Spinal cord (tissue), 10 donors: Measurements from ENCODE around the gene ACOXL. TPM values are rescaled to one million over a fixed set of nuclear protein-coding genes. Genes with fewer than 3 reads are reported as not detected.
A peak's percentile ranks its signal among the peaks of the same experiment; 100 is the strongest.

Experiments
- DNase-seq, 6 donors: peaks; one replicate each; pipeline versions ENCODE4 v3.0.0 to v3.0.0-alpha.2; 2013 to 2015; ENCODE audit warnings: low spot score in 6 of 6, low read depth in 4 of 6
- H3K27ac ChIP-seq: one replicate; pipeline ENCODE4 v1.5.1; 2013; ENCODE audit warnings: low read depth, low read length, control low read depth
- H3K27me3 ChIP-seq: one replicate; pipeline ENCODE4 v1.6.1; 2013; ENCODE audit warnings: low read length; ENCODE audit not compliant: control insufficient read depth, insufficient read depth
- H3K36me3 ChIP-seq: one replicate; pipeline ENCODE4 v1.6.1; 2013; ENCODE audit warnings: low read length; ENCODE audit not compliant: control insufficient read depth, insufficient read depth
- H3K4me1 ChIP-seq: one replicate; pipeline ENCODE4 v1.6.1; 2013; ENCODE audit warnings: low read length; ENCODE audit not compliant: control insufficient read depth, insufficient read depth
- H3K4me3 ChIP-seq: one replicate; pipeline ENCODE4 v1.5.1; 2013; ENCODE audit warnings: low read depth, low read length, control low read depth
- H3K9me3 ChIP-seq: one replicate; pipeline ENCODE4 v1.6.1; 2013; ENCODE audit warnings: low read length; ENCODE audit not compliant: control insufficient read depth, insufficient read depth
- WGBS: methylation state at CpG from one replicate; pipeline ENCODE4 v1.1.5; 2013; ENCODE audit warnings: missing lambda C conversion rate; ENCODE audit not compliant: insufficient coverage; 5-methylcytosine and 5-hydroxymethylcytosine counted together
- polyA plus RNA-seq, 2 donors: library from polyadenylated mRNA; unstranded; fragments of 120-200 nt; gene quantifications; one replicate each; pipeline ENCODE4 v1.2.1, GENCODE V29; 2013; ENCODE audit not compliant: insufficient read length in 2 of 2
- total RNA-seq, 2 donors: library from RNA; depleted of rRNA in 1 of 2; stranded (reverse); fragments of 120-200 nt in 1 of 2; fragments of >200 nt in 1 of 2; gene quantifications; one replicate each; pipeline versions ENCODE4 v1.2.3 to v1.2.4, GENCODE V29; 2013 to 2014
- donor health status: healthy.

ACOXL gene
- total and polyA plus RNA-seq, 4 donors, result 0.06 to 0.45 (median 0.26) TPM

DNA sequence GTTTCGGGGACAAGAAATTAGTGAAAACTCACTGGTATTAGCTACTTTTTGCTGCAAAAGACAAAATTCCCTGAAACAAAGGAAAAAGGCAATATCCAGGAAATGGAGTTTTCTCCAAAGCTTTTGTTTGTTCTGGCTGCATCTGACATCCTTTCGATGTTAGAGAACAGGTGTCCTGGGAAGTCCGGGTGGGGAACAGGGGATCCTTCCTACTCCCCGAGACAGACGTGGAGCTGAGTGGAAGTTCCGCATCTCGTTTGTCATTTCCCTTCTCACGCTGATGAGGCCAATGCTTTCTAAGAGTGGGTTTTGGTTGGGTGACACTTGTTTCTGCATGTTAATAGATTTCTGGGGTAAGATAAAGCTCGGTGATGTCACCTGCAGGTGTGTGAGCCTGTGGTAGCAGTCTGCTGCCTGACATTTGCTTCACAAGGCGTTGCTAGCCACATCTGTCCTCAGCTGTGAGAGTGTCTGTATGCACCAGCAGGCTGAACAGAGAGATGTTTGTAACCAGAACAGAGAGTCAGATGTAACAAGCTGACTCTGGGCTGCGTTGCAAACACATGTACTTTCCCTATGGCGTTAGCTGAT, 125.9 kb downstream of the ACOXL start:
- H3K27me3 ChIP-seq, result no peaks in the 10 kb centered on the region
- WGBS, result 51% methylated on average over 6 of the region's 12 CpGs
- DNase-seq, result peak in 3 of 6 donors; percentile 31 to 83 (median 70)
- no peaks in the 10 kb centered on the region for H3K9me3 ChIP-seq
- no peaks in the 10 kb centered on the region for H3K36me3 ChIP-seq
- H3K4me3 ChIP-seq, result no peak overlapping the region
- H3K27ac ChIP-seq, result peak overlapping the region; percentile 70
- H3K4me1 ChIP-seq, result peaks cover 15% of the 10 kb centered on the region

- Histone ChIP-seq H3K36me3 (no peaks in the 10 kb centered on the region), H3K4me3 (no peak overlapping the region), H3K27me3 (no peaks in the 10 kb centered on the region), H3K9me3 (no peaks in the 10 kb centered on the region), H3K27ac (peak overlapping the region; percentile 22), H3K4me1 (peaks cover 15% of the 10 kb centered on the region)
- WGBS, result 22% methylated on average over 6 of the region's 13 CpGs
- DNase-seq, result peak in 4 of 6 donors; percentile 30 to 74 (median 49)
These were observed 126.8 kb downstream of the ACOXL start for GRCh38 chr2:110858993-110859701.

DNA sequence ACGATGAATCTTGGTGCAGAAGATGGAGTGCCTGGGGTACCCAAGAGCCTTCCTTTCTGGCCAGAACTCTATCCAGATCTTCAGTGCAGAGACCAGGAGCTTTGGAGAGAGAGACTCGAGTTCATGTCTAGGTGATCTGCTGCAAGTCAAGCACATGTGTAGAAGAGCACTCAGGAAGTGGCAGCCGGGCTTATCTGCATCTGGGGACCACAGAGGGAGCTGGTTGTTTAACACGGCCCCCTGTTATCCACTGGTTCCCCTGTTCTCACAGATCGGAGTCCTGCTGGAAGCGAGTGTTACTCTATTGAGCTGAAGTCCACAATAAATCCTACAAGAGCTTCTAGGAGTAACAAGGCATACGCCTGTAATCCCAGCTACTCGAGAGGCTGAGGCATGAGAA, 128.3 kb downstream of the ACOXL start:
- no peak overlapping the region for H3K4me3 ChIP-seq
- H3K27me3 ChIP-seq, result no peaks in the 10 kb centered on the region
- WGBS, result 91% methylated on average over 8 of the region's 8 CpGs
- no peaks in the 10 kb centered on the region for H3K36me3 ChIP-seq
- peaks cover 15% of the 10 kb centered on the region for H3K4me1 ChIP-seq
- no peak for DNase-seq
- no peaks in the 10 kb centered on the region for H3K9me3 ChIP-seq
- no peak overlapping the region for H3K27ac ChIP-seq

GRCh38 chr2:110861616-110862260, 129.4 kb downstream of the ACOXL start:
- H3K9me3 ChIP-seq, result no peaks in the 10 kb centered on the region
- H3K36me3 ChIP-seq, result no peaks in the 10 kb centered on the region
- DNase-seq, result no peak
- no peak overlapping the region for H3K4me3 ChIP-seq
- H3K4me1 ChIP-seq, result peaks cover 15% of the 10 kb centered on the region
- no peak overlapping the region for H3K27ac ChIP-seq
- 45% methylated on average over 16 of the region's 17 CpGs for WGBS
- no peaks in the 10 kb centered on the region for H3K27me3 ChIP-seq

- Histone ChIP-seq H3K4me1 (peaks cover 15% of the 10 kb centered on the region), H3K9me3 (no peaks in the 10 kb centered on the region), H3K27ac (no peak overlapping the region), H3K4me3 (no peak overlapping the region), H3K36me3 (no peaks in the 10 kb centered on the region), H3K27me3 (no peaks in the 10 kb centered on the region)
- DNase-seq, result no peak
- WGBS, result 100% methylated on average over 1 of the region's 2 CpGs
These were observed 131.4 kb downstream of the ACOXL start for GRCh38 chr2:110863726-110864125.

- Histone ChIP-seq H3K4me1 (peaks cover 15% of the 10 kb centered on the region), H3K27ac (no peak overlapping the region), H3K36me3 (no peaks in the 10 kb centered on the region), H3K27me3 (no peaks in the 10 kb centered on the region), H3K9me3 (no peaks in the 10 kb centered on the region), H3K4me3 (no peak overlapping the region)
- DNase-seq, result no peak
- WGBS, result 89% methylated on average over 1 of the region's 3 CpGs
These were observed 131.8 kb downstream of the ACOXL start for GRCh38 chr2:110864176-110864575.

GRCh38 chr2:110864731-110865130, 132.4 kb downstream of the ACOXL start:
- 92% methylated on average over 5 of the region's 5 CpGs for WGBS
- no peak overlapping the region for H3K27ac ChIP-seq

GRCh38 chr2:110865188-110865587, 132.8 kb downstream of the ACOXL start:
- peaks cover 18% of the 10 kb centered on the region for H3K4me1 ChIP-seq
- H3K9me3 ChIP-seq, result no peaks in the 10 kb centered on the region
- no peaks in the 10 kb centered on the region for H3K36me3 ChIP-seq
- WGBS, result no CpG with 5 or more reads among the region's 5 CpGs
- no peak for DNase-seq
- H3K27me3 ChIP-seq, result no peaks in the 10 kb centered on the region
- H3K4me3 ChIP-seq, result no peak overlapping the region
- H3K27ac ChIP-seq, result no peak overlapping the region

More at GRCh38 chr2:110864731-110865130, 132.4 kb downstream of the ACOXL start:
- Histone ChIP-seq H3K27me3 (no peaks in the 10 kb centered on the region), H3K36me3 (no peaks in the 10 kb centered on the region), H3K9me3 (no peaks in the 10 kb centered on the region), H3K4me3 (no peak overlapping the region), H3K4me1 (peaks cover 15% of the 10 kb centered on the region)
- no peak for DNase-seq

- peaks cover 18% of the 10 kb centered on the region for H3K4me1 ChIP-seq
- no peaks in the 10 kb centered on the region for H3K36me3 ChIP-seq
- H3K27me3 ChIP-seq, result no peaks in the 10 kb centered on the region
- no peak for DNase-seq
- H3K9me3 ChIP-seq, result no peaks in the 10 kb centered on the region
- WGBS, result 78% methylated on average over 7 of the region's 7 CpGs
- H3K4me3 ChIP-seq, result no peak overlapping the region
- no peak overlapping the region for H3K27ac ChIP-seq
These were observed 133.7 kb downstream of the ACOXL start for GRCh38 chr2:110866045-110866444.
